MM.1S (cell line): Measurements from ENCODE around the gene NTSR1.

ENCODE experiments used
- DNase-seq: peaks from one replicate; pipeline ENCODE4 v3.0.0-alpha.2; 2015
- H2AFZ ChIP-seq: fragments of 300-600 bp; sonication (generic); 2 replicates; pipeline ENCODE4 v1.6.0; 2016; ENCODE audit warnings: antibody characterized with exemption, low read length
- H3F3A ChIP-seq: fragments of 300-600 bp; sonication (generic); 2 replicates; pipeline ENCODE4 v1.6.1; 2016; ENCODE audit warnings: mild to moderate bottlenecking, antibody characterized with exemption, low read length, moderate library complexity, mixed read lengths; ENCODE audit not compliant: insufficient read depth
- H3K27ac ChIP-seq: fragments of 300-600 bp; sonication (generic); 2 replicates; pipeline ENCODE4 v1.5.1; 2016; ENCODE audit warnings: mild to moderate bottlenecking, low read length
- H3K27me3 ChIP-seq: fragments of 300-600 bp; sonication (generic); replicated peaks from 2 replicates; pipeline ENCODE4 v1.6.0; 2016; ENCODE audit warnings: low read length; ENCODE audit not compliant: insufficient read depth
- H3K36me3 ChIP-seq: fragments of 300-600 bp; sonication (generic); replicated peaks from 2 replicates; pipeline ENCODE4 v1.6.1; 2016; ENCODE audit warnings: mild to moderate bottlenecking, low read length, mixed read lengths; ENCODE audit not compliant: insufficient read depth
- H3K4me1 ChIP-seq: fragments of 300-600 bp; sonication (generic); 2 replicates; pipeline ENCODE4 v1.6.1; 2016; ENCODE audit warnings: low read length, mixed read lengths
- H3K4me2 ChIP-seq: fragments of 300-600 bp; sonication (generic); 2 replicates; pipeline ENCODE4 v1.6.0; 2016; ENCODE audit warnings: low read depth, low read length
- H3K4me3 ChIP-seq: fragments of 300-600 bp; sonication (generic); 2 replicates; pipeline ENCODE4 v1.5.1; 2016; ENCODE audit warnings: low read length, mixed read lengths
- H3K79me2 ChIP-seq: fragments of 300-600 bp; sonication (generic); 2 replicates; pipeline ENCODE4 v1.6.1; 2016; ENCODE audit warnings: mixed run types, low read length, mixed read lengths
- H3K9ac ChIP-seq: fragments of 300-600 bp; sonication (generic); 2 replicates; pipeline ENCODE4 v1.6.1; 2016; ENCODE audit warnings: low read length, mixed read lengths
- H3K9me2 ChIP-seq: fragments of 300-600 bp; sonication (generic); replicated peaks from 2 replicates; pipeline ENCODE4 v1.6.1; 2016; ENCODE audit warnings: mild to moderate bottlenecking, low read length, mixed read lengths; ENCODE audit not compliant: insufficient read depth
- H3K9me3 ChIP-seq: fragments of 300-600 bp; sonication (generic); replicated peaks from 2 replicates; pipeline ENCODE4 v1.6.1; 2016; ENCODE audit warnings: mild to moderate bottlenecking, low read length, mixed read lengths; ENCODE audit not compliant: insufficient read depth
- H4K20me1 ChIP-seq: fragments of 300-600 bp; sonication (generic); 2 replicates; pipeline ENCODE4 v1.6.1; 2016; ENCODE audit warnings: mild to moderate bottlenecking, low read length, moderate library complexity, mixed read lengths; ENCODE audit not compliant: insufficient read depth
- CTCF ChIP-seq: fragments of 300-600 bp; sonication (generic); IDR thresholded peaks from 2 replicates; pipeline ENCODE4 v1.5.1; 2016; ENCODE audit warnings: antibody characterized with exemption, low read length, mixed read lengths
- EZH2 ChIP-seq: fragments of 300-600 bp; sonication (generic); optimal IDR thresholded peaks from 2 replicates; pipeline ENCODE3; 2017; ENCODE audit warnings: low read depth, mild to moderate bottlenecking, antibody characterized with exemption, low read length, mixed read lengths
- EZH2phosphoT487 ChIP-seq: fragments of 300-600 bp; sonication (generic); IDR thresholded peaks from 2 replicates; pipeline ENCODE4 v1.6.1; 2018; ENCODE audit warnings: antibody characterized with exemption, low read length

The NTSR1 gene

GRCh38 chr20:62759981-62760431, 51.4 kb downstream of the NTSR1 start:
- Histone ChIP-seq H3K4me1 (no peaks in the 10 kb centered on the region), H2AFZ (no peak overlapping the region)

GRCh38 chr20:62760471-62760855, 51.8 kb downstream of the NTSR1 start:
- Histone ChIP-seq H2AFZ (no peak overlapping the region), H3K27me3 (peaks cover 90% of the 10 kb centered on the region), H3F3A (no peaks in the 10 kb centered on the region), H3K4me1 (no peaks in the 10 kb centered on the region), H3K4me2 (no peak overlapping the region), H3K27ac (no peak overlapping the region), H3K9me2 (no peaks in the 10 kb centered on the region), H3K9me3 (no peaks in the 10 kb centered on the region), H3K4me3 (no peak overlapping the region), H3K9ac (no peak overlapping the region), H3K36me3 (no peaks in the 10 kb centered on the region), H4K20me1 (0 out of 2 replicates have a peak, but pooled peaks cover 3% of the 10 kb centered on the region), H3K79me2 (no peaks in the 10 kb centered on the region)
- TF ChIP-seq EZH2 = no peak
- TF ChIP-seq CTCF = no peak
- TF ChIP-seq EZH2phosphoT487 = no peak
- DNase-seq = no peak

More at GRCh38 chr20:62759981-62760431, 51.4 kb downstream of the NTSR1 start:
- TF ChIP-seq EZH2 (no peak), CTCF (no peak), EZH2phosphoT487 (no peak)
- Histone ChIP-seq H3K9ac (no peak overlapping the region), H3K9me3 (no peaks in the 10 kb centered on the region), H3K27ac (no peak overlapping the region), H4K20me1 (0 out of 2 replicates have a peak, but pooled peaks cover 3% of the 10 kb centered on the region), H3K79me2 (no peaks in the 10 kb centered on the region), H3K27me3 (peaks cover 86% of the 10 kb centered on the region), H3K4me2 (no peak overlapping the region), H3K9me2 (no peaks in the 10 kb centered on the region), H3K36me3 (no peaks in the 10 kb centered on the region), H3F3A (no peaks in the 10 kb centered on the region), H3K4me3 (no peak overlapping the region)
- DNase-seq = no peak

GRCh38 chr20:62760856-62761758, 52.5 kb downstream of the NTSR1 start:
- Histone ChIP-seq H3F3A (no peaks in the 10 kb centered on the region), H3K4me2 (no peak overlapping the region), H3K27me3 (peaks cover 93% of the 10 kb centered on the region), H3K79me2 (no peaks in the 10 kb centered on the region), H3K36me3 (no peaks in the 10 kb centered on the region), H3K9ac (no peak overlapping the region), H3K4me1 (no peaks in the 10 kb centered on the region), H2AFZ (no peak overlapping the region), H4K20me1 (0 out of 2 replicates have a peak, but pooled peaks cover 3% of the 10 kb centered on the region), H3K9me2 (no peaks in the 10 kb centered on the region), H3K9me3 (no peaks in the 10 kb centered on the region), H3K4me3 (no peak overlapping the region), H3K27ac (no peak overlapping the region)
- no peak for DNase-seq
- TF ChIP-seq CTCF = no peak
- TF ChIP-seq EZH2 = no peak
- no peak for TF ChIP-seq EZH2phosphoT487
